IMR-90 (cell line): ENCODE data around the gene ADGRG7. TPM values are rescaled to one million over a fixed set of nuclear protein-coding genes. Genes with fewer than 3 reads are reported as not detected.

ENCODE experiments used
- ATAC-seq: fragments of 200-7000 bp; cut with Tn5 transposase; 2 replicates; pipeline ENCODE4 v1.9.1; 2020; ENCODE audit warnings: low read depth, mild to moderate bottlenecking, moderate library complexity
- BruUV-seq: library from RNA; stranded (reverse); fragments of 400-500 nt; replicated peaks from 2 replicates; lab custom pipeline; 2021; lab: Mats Ljungman, UMichigan
- CTCF ChIA-PET: fragments of 300-600 bp; formaldehyde crosslinking; extraction: SDS; loops from one replicate; lab custom pipeline; 2021; ENCODE audit warnings: antibody characterized with exemption; lab: Yijun Ruan, JAX
- POLR2A ChIA-PET: fragments of 300-600 bp; sonication (Branson Sonifier 250); formaldehyde crosslinking; loops from one replicate; lab custom pipeline; 2022; ENCODE audit warnings: antibody characterized with exemption; ENCODE audit not compliant: unreplicated experiment; lab: Charles Lee
- DNase-seq: peaks from one replicate; pipeline ENCODE4 v3.0.0; 2013
- H2AFZ ChIP-seq: replicated peaks from 2 replicates; pipeline ENCODE3; 2013; ENCODE audit warnings: low read length, mild to moderate bottlenecking; ENCODE audit not compliant: poor library complexity
- H2AK5ac ChIP-seq: 2 replicates; pipeline ENCODE4 v1.6.1; 2013; ENCODE audit warnings: low read depth, low read length, inconsistent platforms
- H2AK9ac ChIP-seq: replicated peaks from 2 replicates; pipeline ENCODE3; 2013; ENCODE audit warnings: mild to moderate bottlenecking, low read depth, low read length, moderate library complexity; ENCODE audit not compliant: poor library complexity
- H2BK120ac ChIP-seq: 2 replicates; pipeline ENCODE4 v1.6.1; 2013; ENCODE audit warnings: low read depth, low read length, inconsistent platforms
- H2BK15ac ChIP-seq: 3 replicates; pipeline ENCODE4 v1.6.1; 2013; ENCODE audit warnings: low read depth, low read length, inconsistent platforms
- H2BK20ac ChIP-seq: 2 replicates; pipeline ENCODE4 v1.6.1; 2013; ENCODE audit warnings: low read depth, mild to moderate bottlenecking, inconsistent platforms, low read length, moderate library complexity
- H2BK5ac ChIP-seq: 2 replicates; pipeline ENCODE4 v1.6.1; 2013; ENCODE audit warnings: mild to moderate bottlenecking, low read depth, low read length, inconsistent platforms; ENCODE audit not compliant: poor library complexity, severe bottlenecking
- H3K14ac ChIP-seq: replicated peaks from 2 replicates; pipeline ENCODE4 v1.6.1; 2013; ENCODE audit warnings: low read depth, low read length, inconsistent platforms
- H3K18ac ChIP-seq: 2 replicates; pipeline ENCODE4 v1.6.1; 2013; ENCODE audit warnings: low read depth, low read length, control low read depth
- H3K23ac ChIP-seq: 2 replicates; pipeline ENCODE4 v1.6.1; 2013; ENCODE audit warnings: low read depth, low read length, inconsistent platforms
- H3K27ac ChIP-seq: 2 replicates; pipeline ENCODE4 v1.5.1; 2013; ENCODE audit warnings: mild to moderate bottlenecking, control low read depth, low read length; ENCODE audit not compliant: insufficient read depth
- H3K27me3 ChIP-seq: 2 replicates; pipeline ENCODE4 v1.6.1; 2013; ENCODE audit warnings: low read length; ENCODE audit not compliant: control insufficient read depth, insufficient read depth
- H3K36me3 ChIP-seq: 2 replicates; pipeline ENCODE4 v1.6.1; 2013; ENCODE audit warnings: low read length, mixed read lengths; ENCODE audit not compliant: control insufficient read depth, insufficient read depth
- H3K4ac ChIP-seq: 2 replicates; pipeline ENCODE4 v1.6.1; 2013; ENCODE audit warnings: low read depth, low read length, inconsistent platforms
- H3K4me1 ChIP-seq: 2 replicates; pipeline ENCODE4 v1.6.1; 2013; ENCODE audit warnings: low read length, mixed read lengths; ENCODE audit not compliant: control insufficient read depth, insufficient read depth
- H3K4me2 ChIP-seq: 2 replicates; pipeline ENCODE4 v1.6.1; 2013; ENCODE audit warnings: low read depth, mild to moderate bottlenecking, control low read depth, low read length, moderate library complexity
- H3K4me3 ChIP-seq: 2 replicates; pipeline ENCODE4 v1.5.1; 2013; ENCODE audit warnings: low read depth, mild to moderate bottlenecking, control low read depth, low read length, moderate library complexity; ENCODE audit not compliant: insufficient read depth
- H3K56ac ChIP-seq: 2 replicates; pipeline ENCODE4 v1.6.1; 2013; ENCODE audit warnings: low read length, inconsistent platforms; ENCODE audit not compliant: insufficient read depth; ENCODE audit errors: extremely low read depth
- H3K79me1 ChIP-seq, 2 experiments: 2 replicates each; pipeline ENCODE4 v1.6.1; 2013; ENCODE audit warnings: low read length in 2 of 2, inconsistent platforms in 1 of 2, low read depth in 1 of 2
- H3K9ac ChIP-seq: 2 replicates; pipeline ENCODE4 v1.6.1; 2013; ENCODE audit warnings: low read depth, low read length, control low read depth
- H3K9me1 ChIP-seq: 2 replicates; pipeline ENCODE4 v1.6.1; 2013; ENCODE audit warnings: low read length, inconsistent platforms; ENCODE audit not compliant: insufficient read depth
- H3K9me3 ChIP-seq: 2 replicates; pipeline ENCODE4 v1.6.1; 2013; ENCODE audit warnings: low read length; ENCODE audit not compliant: control insufficient read depth, insufficient read depth
- H4K20me1 ChIP-seq: 2 replicates; pipeline ENCODE4 v1.6.1; 2013; ENCODE audit warnings: low read length, inconsistent platforms; ENCODE audit not compliant: insufficient read depth
- H4K5ac ChIP-seq: 2 replicates; pipeline ENCODE4 v1.6.1; 2013; ENCODE audit warnings: mild to moderate bottlenecking, low read depth, low read length, control low read depth
- H4K8ac ChIP-seq, 2 experiments: 2 replicates each; pipeline ENCODE4 v1.6.1; 2013; ENCODE audit warnings: low read depth in 2 of 2, low read length in 2 of 2, control low read depth in 1 of 2, inconsistent platforms in 1 of 2
- H4K91ac ChIP-seq: 2 replicates; pipeline ENCODE4 v1.6.1; 2013; ENCODE audit warnings: low read depth, low read length, inconsistent platforms; ENCODE audit not compliant: insufficient read depth
- CTCF ChIP-seq: conservative IDR thresholded peaks from 2 replicates; pipeline ENCODE4 v1.5.1; 2012; ENCODE audit warnings: mild to moderate bottlenecking, low read depth, low read length, improper control_type of control experiment
- ELK1 ChIP-seq: fragments of 150-350 bp; IDR thresholded peaks from 2 replicates; pipeline ENCODE4 v1.6.1; 2016; ENCODE audit warnings: low read depth, mild to moderate bottlenecking, low read length, moderate library complexity, borderline replicate concordance
- MAFK ChIP-seq: IDR thresholded peaks from 2 replicates; pipeline ENCODE4 v1.6.1; 2012; ENCODE audit warnings: low read depth, low read length, improper control_type of control experiment
- MXI1 ChIP-seq: IDR thresholded peaks from 2 replicates; pipeline ENCODE4 v1.6.1; 2012; ENCODE audit warnings: low read depth, mild to moderate bottlenecking, low read length, moderate library complexity, borderline replicate concordance
- NFE2L2 ChIP-seq: fragments of 150-350 bp; IDR thresholded peaks from 2 replicates; pipeline ENCODE4 v1.6.1; 2016; ENCODE audit warnings: low read depth, mild to moderate bottlenecking, low read length
- POLR2A ChIP-seq: IDR thresholded peaks from 2 replicates; pipeline ENCODE4 v1.6.1; 2012; ENCODE audit warnings: mild to moderate bottlenecking, low read depth, low read length
- RAD21 ChIP-seq: IDR thresholded peaks from 2 replicates; pipeline ENCODE4 v1.6.1; 2012; ENCODE audit warnings: low read length, improper control_type of control experiment
- SMC3 ChIP-seq: fragments of 150-350 bp; IDR thresholded peaks from 2 replicates; pipeline ENCODE4 v1.6.1; 2016; ENCODE audit warnings: low read depth, mild to moderate bottlenecking, antibody characterized with exemption, low read length, moderate library complexity
- WGBS, 2 experiments: methylation state at CpG; one replicate each; pipeline versions ENCODE4 v1.1.5 to v1.1.7; 2013; ENCODE audit warnings: missing lambda C conversion rate in 2 of 2; ENCODE audit not compliant: insufficient read length in 1 of 2; ENCODE audit errors: extremely low coverage in 2 of 2; 5-methylcytosine and 5-hydroxymethylcytosine counted together
- dilution Hi-C: fragments of 300-500 bp; cut with HindIII; formaldehyde crosslinking; loops from one replicate; pipeline ENCODE4 v1.14.3; 2018; ENCODE audit warnings: low sequenced_read_pairs; ENCODE audit not compliant: unreplicated experiment
- in situ Hi-C: fragments of 300-500 bp; cut with MboI; formaldehyde crosslinking; loops from 3 replicates; pipeline ENCODE4 v1.14.3; 2019; ENCODE audit warnings: low sequenced_read_pairs, inconsistent platforms, mixed read lengths
- intact Hi-C: fragments of 100-400 bp; cut with micrococcal nuclease; formaldehyde crosslinking; loops from 2 replicates; pipeline ENCODE4 v1.10.0; 2022
- polyA plus RNA-seq, 3 experiments: library from polyadenylated mRNA; depleted of rRNA; stranded (reverse); fragments of >200 nt; gene quantifications; 2 replicates each; pipeline ENCODE4 v1.2.3, GENCODE V29; 2012; ENCODE audit warnings: low replicate concordance in 1 of 3
- total RNA-seq: library from RNA; depleted of rRNA; stranded (reverse); fragments of >200 nt; gene quantifications from 2 replicates; pipeline ENCODE4 v1.2.3, GENCODE V29; 2012

Gene ADGRG7
- total and polyA plus RNA-seq, 2 of the 4 experiments (the other 2 are of a cell fraction) = not detected

DNA sequence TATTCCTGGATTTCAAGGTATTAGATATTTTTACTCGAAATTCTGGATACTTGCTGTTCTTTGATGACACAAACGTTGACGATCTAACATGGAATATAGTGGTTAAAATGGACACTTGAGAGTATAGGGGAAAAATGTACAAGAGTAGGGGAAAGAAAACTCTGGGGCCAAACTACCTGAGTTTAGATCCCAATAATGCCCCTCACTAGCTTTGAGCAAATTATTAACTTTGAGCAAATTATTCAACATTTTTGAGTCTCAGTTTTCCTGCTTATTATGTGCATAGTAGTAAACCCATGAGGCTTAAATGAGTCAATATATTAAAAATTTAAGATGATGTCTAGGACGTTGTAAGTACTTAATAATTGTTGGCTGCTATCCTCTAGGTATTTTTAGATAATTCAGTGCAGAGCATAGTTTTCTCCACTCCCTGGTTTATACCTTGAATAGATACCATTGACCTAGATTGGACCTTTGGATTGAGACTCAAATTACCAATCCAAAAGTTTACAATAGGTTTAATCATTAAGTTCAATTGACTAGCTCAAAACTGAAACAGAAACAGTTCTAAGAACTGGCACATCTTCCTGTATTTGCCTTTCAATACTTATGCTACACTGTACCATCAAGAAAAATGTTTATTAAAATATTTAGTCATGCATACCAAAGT lies 4.5 kb downstream of the ADGRG7 start:
- no peak for TF ChIP-seq RAD21
- TF ChIP-seq POLR2A = no peak
- no peak for TF ChIP-seq MAFK
- TF ChIP-seq SMC3 = no peak
- TF ChIP-seq ELK1 = no peak
- no peak for TF ChIP-seq MXI1
- no peak for TF ChIP-seq NFE2L2
- no peak for TF ChIP-seq CTCF
- no peak overlapping the region for H2BK5ac ChIP-seq
- no peaks in the 10 kb centered on the region for H3K79me1 ChIP-seq
- H4K8ac ChIP-seq = no peak overlapping the region
- H3K23ac ChIP-seq = no peak overlapping the region
- no peak overlapping the region for H3K4me2 ChIP-seq
- no peak for ATAC-seq
- no peaks in the 10 kb centered on the region for H3K9me1 ChIP-seq
- no peak overlapping the region for H3K4ac ChIP-seq
- H3K27ac ChIP-seq = no peak overlapping the region
- WGBS, 2 experiments = no CpG with 5 or more reads among the region's 4 CpGs
- H3K4me3 ChIP-seq = no peak overlapping the region
- no peak overlapping the region for H2BK15ac ChIP-seq
- in situ Hi-C loops (no loop called here), intact Hi-C loops (loop anchor here (10.0 kb wide), 1 partner anchor 251 kb away; no protein-coding TSS in a partner anchor), dilution Hi-C loops (no loop called here)
- DNase-seq = no peak
- H4K5ac ChIP-seq = no peak overlapping the region
- no peaks in the 10 kb centered on the region for H3K36me3 ChIP-seq
- H3K14ac ChIP-seq = no peak overlapping the region
- no peaks in the 10 kb centered on the region for H3K4me1 ChIP-seq
- no TSS peak for BruUV-seq
- peaks cover 16% of the 10 kb centered on the region for H3K27me3 ChIP-seq
- H3K18ac ChIP-seq = no peak overlapping the region
- H4K20me1 ChIP-seq = no peaks in the 10 kb centered on the region
- no peak overlapping the region for H2AK9ac ChIP-seq
- H3K9me3 ChIP-seq = no peaks in the 10 kb centered on the region
- ChIA-PET CTCF (no interaction called here), POLR2A (no interaction called here)
- H2AK5ac ChIP-seq = no peak overlapping the region
- no peak overlapping the region for H2AFZ ChIP-seq
- H4K91ac ChIP-seq = no peak overlapping the region
- H2BK20ac ChIP-seq = no peak overlapping the region
- H3K9ac ChIP-seq = no peak overlapping the region
- H2BK120ac ChIP-seq = no peak overlapping the region
- no peak overlapping the region for H3K56ac ChIP-seq
